Measurements from ENCODE around the gene MTMR2. TPM values are rescaled to one million over a fixed set of nuclear protein-coding genes. Genes with fewer than 3 reads are reported as not detected.
A peak's percentile ranks its signal among the peaks of the same experiment; 100 is the strongest.

The MTMR2 gene
- total and polyA plus RNA-seq, 2 of the 13 experiments (the other 11 are each of a cell fraction or from before 2014, with no cell fraction given), result 12.7 to 22.3 TPM

- TF ChIP-seq, protein P1, sequence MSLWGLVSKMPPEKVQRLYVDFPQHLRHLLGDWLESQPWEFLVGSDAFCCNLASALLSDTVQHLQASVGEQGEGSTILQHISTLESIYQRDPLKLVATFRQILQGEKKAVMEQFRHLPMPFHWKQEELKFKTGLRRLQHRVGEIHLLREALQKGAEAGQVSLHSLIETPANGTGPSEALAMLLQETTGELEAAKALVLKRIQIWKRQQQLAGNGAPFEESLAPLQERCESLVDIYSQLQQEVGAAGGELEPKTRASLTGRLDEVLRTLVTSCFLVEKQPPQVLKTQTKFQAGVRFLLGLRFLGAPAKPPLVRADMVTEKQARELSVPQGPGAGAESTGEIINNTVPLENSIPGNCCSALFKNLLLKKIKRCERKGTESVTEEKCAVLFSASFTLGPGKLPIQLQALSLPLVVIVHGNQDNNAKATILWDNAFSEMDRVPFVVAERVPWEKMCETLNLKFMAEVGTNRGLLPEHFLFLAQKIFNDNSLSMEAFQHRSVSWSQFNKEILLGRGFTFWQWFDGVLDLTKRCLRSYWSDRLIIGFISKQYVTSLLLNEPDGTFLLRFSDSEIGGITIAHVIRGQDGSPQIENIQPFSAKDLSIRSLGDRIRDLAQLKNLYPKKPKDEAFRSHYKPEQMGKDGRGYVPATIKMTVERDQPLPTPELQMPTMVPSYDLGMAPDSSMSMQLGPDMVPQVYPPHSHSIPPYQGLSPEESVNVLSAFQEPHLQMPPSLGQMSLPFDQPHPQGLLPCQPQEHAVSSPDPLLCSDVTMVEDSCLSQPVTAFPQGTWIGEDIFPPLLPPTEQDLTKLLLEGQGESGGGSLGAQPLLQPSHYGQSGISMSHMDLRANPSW (CRISPR knock-in tag; IDR thresholded peaks at IDR 0.05; ENCODE audit: borderline replicate concordance), result peak; percentile 24; the same call in 1 of the 2 replicates
- TF ChIP-seq ZNF629 (CRISPR knock-in tag; conservative IDR thresholded peaks at IDR 0.05) (no peak), ZNF563 (CRISPR knock-in tag; IDR thresholded peaks at IDR 0.05) (peak; percentile 85), TAF1 (CRISPR knock-in tag; IDR thresholded peaks at IDR 0.05) (no peak), ZNF790 (CRISPR knock-in tag; IDR thresholded peaks at IDR 0.05; ENCODE audit: borderline replicate concordance) (0 out of 2 replicates have a peak, but pooled peaks have one; percentile 49), SNAI1 (CRISPR knock-in tag; IDR thresholded peaks at IDR 0.05; ENCODE audit: borderline replicate concordance) (peak; percentile 28; the same call in 1 of the 2 replicates), ZSCAN20 (CRISPR knock-in tag; IDR thresholded peaks at IDR 0.05; ENCODE audit: borderline replicate concordance) (peak; percentile 34; the same call in 1 of the 2 replicates), ZNF343 (CRISPR knock-in tag; IDR thresholded peaks at IDR 0.05) (no peak), ZSCAN12 (CRISPR knock-in tag; IDR thresholded peaks at IDR 0.05) (no peak), CC2D1A (CRISPR knock-in tag; IDR thresholded peaks at IDR 0.05) (no peak), CREM (IDR thresholded peaks at IDR 0.05) (no peak), CREM (CRISPR knock-in tag; IDR thresholded peaks at IDR 0.05) (no peak), KLF9 (CRISPR knock-in tag; IDR thresholded peaks at IDR 0.05; ENCODE audit: low read depth) (no peak), ZNF614 (CRISPR knock-in tag; IDR thresholded peaks at IDR 0.05; ENCODE audit: borderline replicate concordance) (peak; percentile 3), ZNF605 (CRISPR knock-in tag; IDR thresholded peaks at IDR 0.05) (no peak; the same call in 1 of the 2 replicates), SKIL (CRISPR knock-in tag; IDR thresholded peaks at IDR 0.05; ENCODE audit: borderline replicate concordance) (no peak), SIX1 (CRISPR knock-in tag; IDR thresholded peaks at IDR 0.05; ENCODE audit: borderline replicate concordance) (no peak)
- TF ChIP-seq, protein P2, sequence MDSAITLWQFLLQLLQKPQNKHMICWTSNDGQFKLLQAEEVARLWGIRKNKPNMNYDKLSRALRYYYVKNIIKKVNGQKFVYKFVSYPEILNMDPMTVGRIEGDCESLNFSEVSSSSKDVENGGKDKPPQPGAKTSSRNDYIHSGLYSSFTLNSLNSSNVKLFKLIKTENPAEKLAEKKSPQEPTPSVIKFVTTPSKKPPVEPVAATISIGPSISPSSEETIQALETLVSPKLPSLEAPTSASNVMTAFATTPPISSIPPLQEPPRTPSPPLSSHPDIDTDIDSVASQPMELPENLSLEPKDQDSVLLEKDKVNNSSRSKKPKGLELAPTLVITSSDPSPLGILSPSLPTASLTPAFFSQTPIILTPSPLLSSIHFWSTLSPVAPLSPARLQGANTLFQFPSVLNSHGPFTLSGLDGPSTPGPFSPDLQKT (CRISPR knock-in tag; IDR thresholded peaks at IDR 0.05; ENCODE audit: borderline replicate concordance), result 0 out of 2 replicates have a peak, but pooled peaks have one; percentile 18
- TF ChIP-seq, protein P3, sequence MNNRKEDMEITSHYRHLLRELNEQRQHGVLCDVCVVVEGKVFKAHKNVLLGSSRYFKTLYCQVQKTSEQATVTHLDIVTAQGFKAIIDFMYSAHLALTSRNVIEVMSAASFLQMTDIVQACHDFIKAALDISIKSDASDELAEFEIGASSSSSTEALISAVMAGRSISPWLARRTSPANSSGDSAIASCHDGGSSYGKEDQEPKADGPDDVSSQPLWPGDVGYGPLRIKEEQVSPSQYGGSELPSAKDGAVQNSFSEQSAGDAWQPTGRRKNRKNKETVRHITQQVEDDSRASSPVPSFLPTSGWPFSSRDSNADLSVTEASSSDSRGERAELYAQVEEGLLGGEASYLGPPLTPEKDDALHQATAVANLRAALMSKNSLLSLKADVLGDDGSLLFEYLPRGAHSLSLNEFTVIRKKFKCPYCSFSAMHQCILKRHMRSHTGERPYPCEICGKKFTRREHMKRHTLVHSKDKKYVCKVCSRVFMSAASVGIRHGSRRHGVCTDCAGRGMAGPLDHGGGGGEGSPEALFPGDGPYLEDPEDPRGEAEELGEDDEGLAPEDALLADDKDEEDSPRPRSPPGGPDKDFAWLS (CRISPR knock-in tag; IDR thresholded peaks at IDR 0.05; ENCODE audit: borderline replicate concordance), result 0 out of 2 replicates have a peak, but pooled peaks have one; percentile 70
- TF ChIP-seq, protein P4, sequence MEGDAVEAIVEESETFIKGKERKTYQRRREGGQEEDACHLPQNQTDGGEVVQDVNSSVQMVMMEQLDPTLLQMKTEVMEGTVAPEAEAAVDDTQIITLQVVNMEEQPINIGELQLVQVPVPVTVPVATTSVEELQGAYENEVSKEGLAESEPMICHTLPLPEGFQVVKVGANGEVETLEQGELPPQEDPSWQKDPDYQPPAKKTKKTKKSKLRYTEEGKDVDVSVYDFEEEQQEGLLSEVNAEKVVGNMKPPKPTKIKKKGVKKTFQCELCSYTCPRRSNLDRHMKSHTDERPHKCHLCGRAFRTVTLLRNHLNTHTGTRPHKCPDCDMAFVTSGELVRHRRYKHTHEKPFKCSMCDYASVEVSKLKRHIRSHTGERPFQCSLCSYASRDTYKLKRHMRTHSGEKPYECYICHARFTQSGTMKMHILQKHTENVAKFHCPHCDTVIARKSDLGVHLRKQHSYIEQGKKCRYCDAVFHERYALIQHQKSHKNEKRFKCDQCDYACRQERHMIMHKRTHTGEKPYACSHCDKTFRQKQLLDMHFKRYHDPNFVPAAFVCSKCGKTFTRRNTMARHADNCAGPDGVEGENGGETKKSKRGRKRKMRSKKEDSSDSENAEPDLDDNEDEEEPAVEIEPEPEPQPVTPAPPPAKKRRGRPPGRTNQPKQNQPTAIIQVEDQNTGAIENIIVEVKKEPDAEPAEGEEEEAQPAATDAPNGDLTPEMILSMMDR (CRISPR knock-in tag; IDR thresholded peaks at IDR 0.05), result peak; percentile 30; the same call in 1 of the 2 replicates
Observed at GRCh38 chr11:95788921-95789505, 134.9 kb downstream of the MTMR2 start (continued).

Data from HepG2 (cell line).